HG03060 (cell line): ENCODE results near the gene KANSL1.
"Not testable (repeated sequence)": the region's sequence is repeated elsewhere in the genome, so short reads cannot be mapped to it uniquely, and the experiment has no call there.

Source experiments
- ATAC-seq: cut with Tn5 transposase; IDR thresholded peaks from one replicate; pipeline ENCODE4 v1.9.1; 2021; ENCODE audit warnings: low read depth, moderate number of reproducible peaks; ENCODE audit not compliant: unreplicated experiment

KANSL1 gene

GRCh38 chr17:46117850-46118696 is 75.2 kb downstream of the KANSL1 start:
- ATAC-seq: no peak

- no peak for ATAC-seq
Observed at GRCh38 chr17:46117117-46117516, 76.1 kb downstream of the KANSL1 start.

- ATAC-seq: no peak
Observed at GRCh38 chr17:46115699-46116098, 77.5 kb downstream of the KANSL1 start.

GRCh38 chr17:46111236-46111635 is 82.0 kb downstream of the KANSL1 start:
- not testable (repeated sequence) for ATAC-seq

- ATAC-seq: no peak
Observed at GRCh38 chr17:46110219-46110618, 83.0 kb downstream of the KANSL1 start.

- no peak for ATAC-seq
Observed at GRCh38 chr17:46109603-46110189, 83.5 kb downstream of the KANSL1 start.

- ATAC-seq: no peak
Observed at GRCh38 chr17:46108550-46109110, 84.6 kb downstream of the KANSL1 start.

GRCh38 chr17:46108120-46108519 is 85.1 kb downstream of the KANSL1 start:
- no peak for ATAC-seq

- ATAC-seq: no peak
Observed at GRCh38 chr17:46106966-46107644, 86.1 kb downstream of the KANSL1 start.

- not testable (repeated sequence) for ATAC-seq
Observed at GRCh38 chr17:46102806-46103205, 90.4 kb downstream of the KANSL1 start.

GRCh38 chr17:46101785-46102617 is 91.2 kb downstream of the KANSL1 start:
- ATAC-seq: not testable (repeated sequence)

- ATAC-seq: no peak
Observed at GRCh38 chr17:46100590-46100989, 92.6 kb downstream of the KANSL1 start.

GRCh38 chr17:46099865-46100264 is 93.4 kb downstream of the KANSL1 start:
- ATAC-seq: no peak

GRCh38 chr17:46097497-46097896 is 95.7 kb downstream of the KANSL1 start:
- ATAC-seq: no peak

GRCh38 chr17:46092991-46093390 is 100.2 kb downstream of the KANSL1 start:
- ATAC-seq: no peak

- ATAC-seq: no peak
Observed at GRCh38 chr17:46090871-46091270, 102.4 kb downstream of the KANSL1 start.

GRCh38 chr17:46089389-46089965 is 103.8 kb downstream of the KANSL1 start:
- no peak for ATAC-seq

- no peak for ATAC-seq
Observed at GRCh38 chr17:46088595-46088994, 104.6 kb downstream of the KANSL1 start.

GRCh38 chr17:46087871-46088270 is 105.4 kb downstream of the KANSL1 start:
- ATAC-seq: not testable (repeated sequence)

GRCh38 chr17:46086821-46087220 is 106.4 kb downstream of the KANSL1 start:
- no peak for ATAC-seq
